ENCODE results near the gene ESYT1. TPM values are rescaled to one million over a fixed set of nuclear protein-coding genes. Genes with fewer than 3 reads are reported as not detected.
A peak's percentile ranks its signal among the peaks of the same experiment; 100 is the strongest.

ESYT1 gene
- total and polyA plus RNA-seq, 9 of the 15 experiments (the other 6 are each of a cell fraction or from before 2014, with no cell fraction given) = 132 to 420 (median 164) TPM

- no peak for TF ChIP-seq ZNF707 (CRISPR knock-in tag; conservative IDR thresholded peaks at IDR 0.05)
- TF ChIP-seq BHLHE40 (IDR thresholded peaks at IDR 0.05; ENCODE audit: low read length) = peak; percentile 36; the same call in 1 of the 2 replicates
- TF ChIP-seq NR4A1 (CRISPR knock-in tag; IDR thresholded peaks at IDR 0.05) = no peak
- TF ChIP-seq NR4A1 (tag; IDR thresholded peaks at IDR 0.05) = no peak
- TF ChIP-seq GTF2F1 (IDR thresholded peaks at IDR 0.05; ENCODE audit: low read depth, low read length) = no peak
- TF ChIP-seq DEAF1 (CRISPR knock-in tag; IDR thresholded peaks at IDR 0.05) = no peak
- TF ChIP-seq ZNF134 (CRISPR knock-in tag; conservative IDR thresholded peaks at IDR 0.05) = no peak
- 0 out of 2 replicates have a peak, but pooled peaks have one; percentile 31 for TF ChIP-seq E2F4 (CRISPR knock-in tag; IDR thresholded peaks at IDR 0.05; ENCODE audit: low read depth)
- TF ChIP-seq NFYB (IDR thresholded peaks at IDR 0.05; ENCODE audit: extremely low read depth, insufficient read length) = no peak
- no peak for TF ChIP-seq CBX8 (IDR thresholded peaks at IDR 0.05; ENCODE audit: borderline replicate concordance, extremely low read depth, low read depth, low read length, poor library complexity, severe bottlenecking)
- 0 out of 2 replicates have a peak, but pooled peaks have one; percentile 13 for TF ChIP-seq SMAD4 (CRISPR knock-in tag; conservative IDR thresholded peaks at IDR 0.05)
- no peak for TF ChIP-seq DACH1 (IDR thresholded peaks at IDR 0.05; ENCODE audit: partially characterized antibody)
- no peak for TF ChIP-seq HMG20A (CRISPR knock-in tag; conservative IDR thresholded peaks at IDR 0.05)
- TF ChIP-seq BCOR (IDR thresholded peaks at IDR 0.05) = peak; percentile 89
- TF ChIP-seq TBL1XR1 (IDR thresholded peaks at IDR 0.05; ENCODE audit: low read length in 2 of 2) = peak in 1 of 2 experiments; percentile 8; a peak in 1 of 4 replicates
- TF ChIP-seq ZNF24 (IDR thresholded peaks at IDR 0.05) = no peak
- TF ChIP-seq HMGN3 (IDR thresholded peaks at IDR 0.05; ENCODE audit: borderline replicate concordance, extremely low read depth, insufficient read length, low read depth, low read length) = peak; percentile 77
- TF ChIP-seq HMBOX1 (IDR thresholded peaks at IDR 0.05) = no peak
- no peak for TF ChIP-seq ZNF551 (CRISPR knock-in tag; IDR thresholded peaks at IDR 0.05)
- no peak for TF ChIP-seq ZNF274 (IDR thresholded peaks at IDR 0.05; ENCODE audit: borderline replicate concordance, low read depth, low read length)
- TF ChIP-seq SETDB1 (IDR thresholded peaks at IDR 0.05; ENCODE audit: low read length) = no peak
- TF ChIP-seq ZNF41 (CRISPR knock-in tag; conservative IDR thresholded peaks at IDR 0.05) = no peak
- TF ChIP-seq FOXA3 (CRISPR knock-in tag; conservative IDR thresholded peaks at IDR 0.05 in 1 of 2, IDR thresholded peaks at IDR 0.05 in 1 of 2) = peak in 1 of 2 experiments; percentile 23; a peak in 1 of 4 replicates
These were observed 48.1 kb upstream of the ESYT1 start, which contains the start of gene ERBB3 (continued) for GRCh38 chr12:56079723-56080555.

All from K562 (cell line).